HCT116 (cell line): ENCODE results near the gene NSRP1. TPM values are rescaled to one million over a fixed set of nuclear protein-coding genes. Genes with fewer than 3 reads are reported as not detected.

Experiments used
- ATAC-seq: fragments of 200-7000 bp; cut with Tn5 transposase; 2 replicates; pipeline ENCODE4 v1.9.1; 2020; ENCODE audit warnings: mild to moderate bottlenecking, moderate library complexity
- BruUV-seq: library from RNA; stranded (reverse); fragments of 400-500 nt; replicated peaks from 2 replicates; lab custom pipeline; 2021; lab: Mats Ljungman, UMichigan
- CTCF ChIA-PET: fragments of 300-600 bp; sonication (Branson Sonifier 250); formaldehyde crosslinking; loops from one replicate; lab custom pipeline; 2021; ENCODE audit warnings: antibody characterized with exemption; lab: Charles Lee
- POLR2A ChIA-PET: fragments of 300-600, 350-600 bp; sonication (Branson Sonifier 250); formaldehyde crosslinking; loops from one replicate; lab custom pipeline; 2021; ENCODE audit warnings: antibody characterized with exemption; lab: Charles Lee
- RAD21 ChIA-PET, 2 experiments: fragments of 300-600 bp; sonication (Branson Sonifier 250); formaldehyde crosslinking; loops; one replicate each; lab custom pipeline; 2023; ENCODE audit warnings: low total read pairs in 2 of 2; ENCODE audit not compliant: uncharacterized antibody in 2 of 2, unreplicated experiment in 2 of 2, low non-redundant PET in 1 of 2; lab: Charles Lee
- DNase-seq: peaks from one replicate; pipeline ENCODE4 v3.0.0-alpha.2; 2010; ENCODE audit warnings: low read depth, low spot score
- H2AFZ ChIP-seq: fragments of 200-600 bp; shearing (Covaris generic), sonication (generic); 2 replicates; pipeline ENCODE4 v1.6.1; 2017; ENCODE audit warnings: low read depth, mixed run types, mixed read lengths, antibody characterized with exemption, low read length; ENCODE audit not compliant: poor library complexity, severe bottlenecking
- H3K27ac ChIP-seq: 2 replicates; pipeline ENCODE4 v1.5.1; 2012; ENCODE audit warnings: low read depth, low read length
- H3K27me3 ChIP-seq: fragments of 200-600 bp; sonication (generic); 2 replicates; pipeline ENCODE4 v1.6.1; 2016; ENCODE audit warnings: mixed run types, low read length, mixed read lengths; ENCODE audit not compliant: insufficient read depth
- H3K36me3 ChIP-seq, 2 experiments: fragments of 200-500 bp in 1 of 2; fragments of 200-600 bp in 1 of 2; sonication (Bioruptor generic) in 1 of 2; sonication (generic) in 1 of 2; 2 replicates each; pipeline versions ENCODE4 v1.5.1 to v1.6.1; 2014 to 2016; ENCODE audit warnings: low read length in 2 of 2, inconsistent platforms in 1 of 2, mixed read lengths in 1 of 2, mixed run types in 1 of 2; ENCODE audit not compliant: insufficient read depth in 2 of 2, control insufficient read depth in 1 of 2
- H3K4me1 ChIP-seq, 2 experiments: fragments of 200-600 bp in 1 of 2; sonication (generic) in 1 of 2; 2 replicates each; pipeline versions ENCODE4 v1.5.1 to v1.6.1; 2012 to 2017; ENCODE audit warnings: low read length in 2 of 2, inconsistent platforms in 1 of 2, mild to moderate bottlenecking in 1 of 2, mixed read lengths in 1 of 2, mixed run types in 1 of 2, moderate library complexity in 1 of 2; ENCODE audit not compliant: insufficient read depth in 2 of 2, control insufficient read depth in 1 of 2
- H3K4me2 ChIP-seq: fragments of 200-600 bp; sonication (generic); 2 replicates; pipeline ENCODE4 v1.6.1; 2017; ENCODE audit warnings: mixed run types, low read length, mixed read lengths
- H3K4me3 ChIP-seq, 2 experiments: fragments of 200-600 bp in 1 of 2; sonication (generic) in 1 of 2; replicated peaks in 1 of 2; 2 replicates each; pipeline ENCODE4 v1.5.1; 2011 to 2016; ENCODE audit warnings: low read length in 2 of 2, control low read depth in 1 of 2, low read depth in 1 of 2, mild to moderate bottlenecking in 1 of 2, mixed read lengths in 1 of 2, mixed run types in 1 of 2
- H3K79me2 ChIP-seq: fragments of 200-600 bp; sonication (generic); 2 replicates; pipeline ENCODE4 v1.6.1; 2017; ENCODE audit warnings: mild to moderate bottlenecking, mixed run types, low read length, moderate library complexity, mixed read lengths; ENCODE audit not compliant: insufficient read depth
- H3K9ac ChIP-seq: fragments of 200-600 bp; sonication (generic); 2 replicates; pipeline ENCODE4 v1.6.1; 2016; ENCODE audit warnings: low read length, mixed read lengths
- H3K9me2 ChIP-seq: fragments of 200-600 bp; sonication (generic), shearing (Covaris generic); 2 replicates; pipeline ENCODE4 v1.6.1; 2017; ENCODE audit warnings: mixed run types, mild to moderate bottlenecking, moderate library complexity; ENCODE audit not compliant: insufficient read depth
- H3K9me3 ChIP-seq, 2 experiments: fragments of 200-500 bp in 1 of 2; fragments of 200-600 bp in 1 of 2; sonication (Bioruptor generic) in 1 of 2; sonication (generic) in 1 of 2; 2 replicates each; pipeline ENCODE4 v1.6.1; 2014 to 2017; ENCODE audit warnings: low read length in 2 of 2, mixed read lengths in 2 of 2, inconsistent platforms in 1 of 2, low read depth in 1 of 2, mild to moderate bottlenecking in 1 of 2, mixed run types in 1 of 2, moderate library complexity in 1 of 2; ENCODE audit not compliant: control insufficient read depth in 1 of 2, insufficient read depth in 1 of 2
- H4K20me1 ChIP-seq: fragments of 200-600 bp; sonication (generic), shearing (Covaris generic); 2 replicates; pipeline ENCODE4 v1.6.1; 2017; ENCODE audit warnings: mixed run types, mild to moderate bottlenecking, moderate library complexity; ENCODE audit not compliant: insufficient read depth
- CBX3 ChIP-seq: IDR thresholded peaks from 2 replicates; pipeline ENCODE4 v1.6.1; 2012; ENCODE audit warnings: low read depth
- CEBPB ChIP-seq: IDR thresholded peaks from 2 replicates; pipeline ENCODE4 v1.6.1; 2012; ENCODE audit warnings: low read depth
- EGR1 ChIP-seq: IDR thresholded peaks from 2 replicates; pipeline ENCODE4 v1.6.1; 2012; ENCODE audit warnings: low read depth
- ELF1 ChIP-seq: IDR thresholded peaks from 2 replicates; pipeline ENCODE4 v1.6.1; 2012; ENCODE audit warnings: low read depth, borderline replicate concordance
- EZH2 ChIP-seq: fragments of 200-600 bp; sonication (generic); IDR thresholded peaks from 2 replicates; pipeline ENCODE4 v1.6.1; 2017; ENCODE audit warnings: antibody characterized with exemption, mixed run types
- FOSL1 ChIP-seq: IDR thresholded peaks from 2 replicates; pipeline ENCODE4 v1.6.1; 2012; ENCODE audit warnings: low read depth
- JUND ChIP-seq: IDR thresholded peaks from 2 replicates; pipeline ENCODE4 v1.6.1; 2012
- POLR2A ChIP-seq: IDR thresholded peaks from 2 replicates; pipeline ENCODE4 v1.7.0; 2011; ENCODE audit warnings: borderline replicate concordance; ENCODE audit not compliant: insufficient read depth, insufficient read length; ENCODE audit errors: extremely low read depth
- POLR2AphosphoS5 ChIP-seq: IDR thresholded peaks from 2 replicates; pipeline ENCODE4 v1.6.1; 2011; ENCODE audit warnings: mild to moderate bottlenecking, low read depth, low read length, moderate library complexity
- RAD21 ChIP-seq: IDR thresholded peaks from 2 replicates; pipeline ENCODE4 v1.6.1; 2012; ENCODE audit warnings: low read depth, mild to moderate bottlenecking
- ZFX ChIP-seq: fragments of 450-650 bp; IDR thresholded peaks from 2 replicates; pipeline ENCODE4 v1.6.1; 2017
- ZNF274 ChIP-seq: fragments of 200-500 bp; sonication (Bioruptor generic); IDR thresholded peaks from 2 replicates; pipeline ENCODE4 v1.6.1; 2014; ENCODE audit warnings: mild to moderate bottlenecking, low read depth, low read length, inconsistent platforms
- intact Hi-C: fragments of 100-400 bp; cut with micrococcal nuclease; formaldehyde crosslinking; loops from 2 replicates; pipeline ENCODE4 v1.10.0; 2022
- total RNA-seq: library from RNA; stranded (reverse); gene quantifications from one replicate; pipeline ENCODE4 v1.2.1, GENCODE V29; 2021; ENCODE audit not compliant: unreplicated experiment
- TF ChIP-seq, protein P1 (sequence below): IDR thresholded peaks from 2 replicates; pipeline ENCODE4 v1.6.1; 2012
- TF ChIP-seq, protein P2 (sequence below): IDR thresholded peaks from 2 replicates; pipeline ENCODE4 v1.6.1; 2012; ENCODE audit warnings: low read depth
- TF ChIP-seq, protein P3 (sequence below): IDR thresholded peaks from 2 replicates; pipeline ENCODE4 v1.6.1; 2011; ENCODE audit warnings: mild to moderate bottlenecking, low read length, moderate library complexity; ENCODE audit not compliant: insufficient replicate concordance; ENCODE audit errors: extremely low read depth
- TF ChIP-seq, protein P4 (sequence below), 3 experiments: fragments of 200-600 bp in 1 of 3; sonication (generic) in 1 of 3; IDR thresholded peaks in 2 of 3; conservative IDR thresholded peaks in 1 of 3; 2 replicates each; pipeline ENCODE4 v1.5.1; 2012 to 2017; ENCODE audit warnings: low read depth in 2 of 3, low read length in 2 of 3, antibody characterized with exemption in 1 of 3, borderline replicate concordance in 1 of 3, control low read depth in 1 of 3, mild to moderate bottlenecking in 1 of 3, mixed read lengths in 1 of 3, mixed run types in 1 of 3, moderate library complexity in 1 of 3; ENCODE audit not compliant: insufficient read depth in 1 of 3

Gene NSRP1
- total RNA-seq, 1 experiment from 2014 or later = 24.9 TPM

DNA sequence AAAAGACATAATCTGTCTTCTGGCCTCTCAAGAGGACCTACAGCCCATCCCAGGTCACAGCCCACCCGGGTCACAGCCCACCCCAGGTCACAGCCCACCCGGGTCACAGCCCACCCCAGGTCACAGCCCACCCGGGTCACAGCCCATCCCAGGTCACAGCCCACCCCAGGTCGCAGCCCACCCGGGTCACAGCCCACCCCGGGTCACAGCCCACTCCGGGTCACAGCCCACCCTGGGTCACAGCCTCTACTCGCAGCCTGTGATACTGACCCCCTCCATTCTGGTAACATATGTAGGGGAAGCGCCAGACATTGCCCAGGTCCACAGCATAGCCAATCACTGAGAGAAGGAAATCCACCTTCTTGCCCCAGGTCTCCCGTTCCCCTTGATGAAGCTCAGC lies 104.7 kb downstream of the NSRP1 start:
- H3K9ac ChIP-seq = no peak overlapping the region
- CTCF ChIA-PET = no interaction called here
- no peak for TF ChIP-seq CBX3
- TF ChIP-seq, protein P1, sequence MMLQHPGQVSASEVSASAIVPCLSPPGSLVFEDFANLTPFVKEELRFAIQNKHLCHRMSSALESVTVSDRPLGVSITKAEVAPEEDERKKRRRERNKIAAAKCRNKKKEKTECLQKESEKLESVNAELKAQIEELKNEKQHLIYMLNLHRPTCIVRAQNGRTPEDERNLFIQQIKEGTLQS = no peak
- TF ChIP-seq RAD21 = no peak
- no peak for TF ChIP-seq ELF1
- TF ChIP-seq EZH2 = no peak
- TF ChIP-seq ZFX = no peak
- TF ChIP-seq POLR2A = no peak
- no peak for TF ChIP-seq CEBPB
- TF ChIP-seq, protein P2, sequence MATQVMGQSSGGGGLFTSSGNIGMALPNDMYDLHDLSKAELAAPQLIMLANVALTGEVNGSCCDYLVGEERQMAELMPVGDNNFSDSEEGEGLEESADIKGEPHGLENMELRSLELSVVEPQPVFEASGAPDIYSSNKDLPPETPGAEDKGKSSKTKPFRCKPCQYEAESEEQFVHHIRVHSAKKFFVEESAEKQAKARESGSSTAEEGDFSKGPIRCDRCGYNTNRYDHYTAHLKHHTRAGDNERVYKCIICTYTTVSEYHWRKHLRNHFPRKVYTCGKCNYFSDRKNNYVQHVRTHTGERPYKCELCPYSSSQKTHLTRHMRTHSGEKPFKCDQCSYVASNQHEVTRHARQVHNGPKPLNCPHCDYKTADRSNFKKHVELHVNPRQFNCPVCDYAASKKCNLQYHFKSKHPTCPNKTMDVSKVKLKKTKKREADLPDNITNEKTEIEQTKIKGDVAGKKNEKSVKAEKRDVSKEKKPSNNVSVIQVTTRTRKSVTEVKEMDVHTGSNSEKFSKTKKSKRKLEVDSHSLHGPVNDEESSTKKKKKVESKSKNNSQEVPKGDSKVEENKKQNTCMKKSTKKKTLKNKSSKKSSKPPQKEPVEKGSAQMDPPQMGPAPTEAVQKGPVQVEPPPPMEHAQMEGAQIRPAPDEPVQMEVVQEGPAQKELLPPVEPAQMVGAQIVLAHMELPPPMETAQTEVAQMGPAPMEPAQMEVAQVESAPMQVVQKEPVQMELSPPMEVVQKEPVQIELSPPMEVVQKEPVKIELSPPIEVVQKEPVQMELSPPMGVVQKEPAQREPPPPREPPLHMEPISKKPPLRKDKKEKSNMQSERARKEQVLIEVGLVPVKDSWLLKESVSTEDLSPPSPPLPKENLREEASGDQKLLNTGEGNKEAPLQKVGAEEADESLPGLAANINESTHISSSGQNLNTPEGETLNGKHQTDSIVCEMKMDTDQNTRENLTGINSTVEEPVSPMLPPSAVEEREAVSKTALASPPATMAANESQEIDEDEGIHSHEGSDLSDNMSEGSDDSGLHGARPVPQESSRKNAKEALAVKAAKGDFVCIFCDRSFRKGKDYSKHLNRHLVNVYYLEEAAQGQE = no peak
- TF ChIP-seq ZNF274 = no peak
- TF ChIP-seq, protein P3, sequence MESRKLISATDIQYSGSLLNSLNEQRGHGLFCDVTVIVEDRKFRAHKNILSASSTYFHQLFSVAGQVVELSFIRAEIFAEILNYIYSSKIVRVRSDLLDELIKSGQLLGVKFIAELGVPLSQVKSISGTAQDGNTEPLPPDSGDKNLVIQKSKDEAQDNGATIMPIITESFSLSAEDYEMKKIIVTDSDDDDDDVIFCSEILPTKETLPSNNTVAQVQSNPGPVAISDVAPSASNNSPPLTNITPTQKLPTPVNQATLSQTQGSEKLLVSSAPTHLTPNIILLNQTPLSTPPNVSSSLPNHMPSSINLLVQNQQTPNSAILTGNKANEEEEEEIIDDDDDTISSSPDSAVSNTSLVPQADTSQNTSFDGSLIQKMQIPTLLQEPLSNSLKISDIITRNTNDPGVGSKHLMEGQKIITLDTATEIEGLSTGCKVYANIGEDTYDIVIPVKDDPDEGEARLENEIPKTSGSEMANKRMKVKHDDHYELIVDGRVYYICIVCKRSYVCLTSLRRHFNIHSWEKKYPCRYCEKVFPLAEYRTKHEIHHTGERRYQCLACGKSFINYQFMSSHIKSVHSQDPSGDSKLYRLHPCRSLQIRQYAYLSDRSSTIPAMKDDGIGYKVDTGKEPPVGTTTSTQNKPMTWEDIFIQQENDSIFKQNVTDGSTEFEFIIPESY = no peak
- TF ChIP-seq EGR1 = no peak
- TF ChIP-seq, protein P4, sequence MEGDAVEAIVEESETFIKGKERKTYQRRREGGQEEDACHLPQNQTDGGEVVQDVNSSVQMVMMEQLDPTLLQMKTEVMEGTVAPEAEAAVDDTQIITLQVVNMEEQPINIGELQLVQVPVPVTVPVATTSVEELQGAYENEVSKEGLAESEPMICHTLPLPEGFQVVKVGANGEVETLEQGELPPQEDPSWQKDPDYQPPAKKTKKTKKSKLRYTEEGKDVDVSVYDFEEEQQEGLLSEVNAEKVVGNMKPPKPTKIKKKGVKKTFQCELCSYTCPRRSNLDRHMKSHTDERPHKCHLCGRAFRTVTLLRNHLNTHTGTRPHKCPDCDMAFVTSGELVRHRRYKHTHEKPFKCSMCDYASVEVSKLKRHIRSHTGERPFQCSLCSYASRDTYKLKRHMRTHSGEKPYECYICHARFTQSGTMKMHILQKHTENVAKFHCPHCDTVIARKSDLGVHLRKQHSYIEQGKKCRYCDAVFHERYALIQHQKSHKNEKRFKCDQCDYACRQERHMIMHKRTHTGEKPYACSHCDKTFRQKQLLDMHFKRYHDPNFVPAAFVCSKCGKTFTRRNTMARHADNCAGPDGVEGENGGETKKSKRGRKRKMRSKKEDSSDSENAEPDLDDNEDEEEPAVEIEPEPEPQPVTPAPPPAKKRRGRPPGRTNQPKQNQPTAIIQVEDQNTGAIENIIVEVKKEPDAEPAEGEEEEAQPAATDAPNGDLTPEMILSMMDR (IDR thresholded peaks at IDR 0.05 in 2 of 3, conservative IDR thresholded peaks at IDR 0.05 in 1 of 3; ENCODE audit: borderline replicate concordance in 1 of 3, insufficient read depth in 1 of 3, low read depth in 2 of 3, low read length in 2 of 3) = no peak
- TF ChIP-seq FOSL1 = no peak
- TF ChIP-seq POLR2AphosphoS5 = no peak
- no peak for TF ChIP-seq JUND
- ATAC-seq (no peak), DNase-seq (no peak)
- no peak overlapping the region for H2AFZ ChIP-seq
- POLR2A ChIA-PET = no interaction called here
- H3K36me3 ChIP-seq = no peaks in the 10 kb centered on the region
- H3K4me1 ChIP-seq = peaks cover 0 to 9% of the 10 kb centered on the region in 2 experiments; a peak in 1 of 4 replicates
- RAD21 ChIA-PET = no interaction called here
- intact Hi-C loops = no loop called here
- H3K9me3 ChIP-seq = no peaks in the 10 kb centered on the region
- no peak overlapping the region for H3K27ac ChIP-seq
- no peaks in the 10 kb centered on the region for H3K79me2 ChIP-seq
- no peaks in the 10 kb centered on the region for H4K20me1 ChIP-seq
- no TSS peak for BruUV-seq
- no peak overlapping the region for H3K4me3 ChIP-seq
- H3K9me2 ChIP-seq = no peaks in the 10 kb centered on the region
- no peaks in the 10 kb centered on the region for H3K27me3 ChIP-seq
- H3K4me2 ChIP-seq = no peak overlapping the region
